ENCODE results near the gene RNF148. TPM values are rescaled to one million over a fixed set of nuclear protein-coding genes. Genes with fewer than 3 reads are reported as not detected.

The RNF148 gene
- total RNA-seq, 4 donors from 2014 or later: 3.4 to 7.4 (median 4.8) TPM

- no peaks in the 10 kb centered on the region for H3K36me3 ChIP-seq
- H3K4me1 ChIP-seq: no peaks in the 10 kb centered on the region
- no peak for DNase-seq
- TF ChIP-seq POLR2A (IDR thresholded peaks at IDR 0.05) (no peak), CTCF (IDR thresholded peaks at IDR 0.05) (no peak)
- no peak overlapping the region for H3K4me3 ChIP-seq
- no peaks in the 10 kb centered on the region for H3K9me3 ChIP-seq
- intact Hi-C loops (cut with DNase I; ENCODE audit: low total_unique reads): no loop called here
- H3K27ac ChIP-seq: no peak overlapping the region
- H3K27me3 ChIP-seq: no peaks in the 10 kb centered on the region
Observed at GRCh38 chr7:122652876-122653275, 49.8 kb downstream of the RNF148 start.

Small RNAs within 50 kb of the gene (small RNA-seq; reads per million reads assigned to genes)
- not detected for gene AC006463.1

Other genes with a start within 250 kb of the RNF148 start
- 1 to 10 TPM in 3 of 4 donors, not detected in 1; 1.5 to 6.9 (median 3.8) TPM for gene RNF133, start 3.8 kb downstream of the RNF148 start, total RNA-seq
- gene CADPS2, start 183.5 kb upstream of the RNF148 start, total RNA-seq: 100 to 1,000 TPM in 1 of 4 donors, 10 to 100 TPM in 3; 11.5 to 119 (median 36.8) TPM